K562 (cell line): ENCODE data around the gene SAMD3. TPM values are rescaled to one million over a fixed set of nuclear protein-coding genes. Genes with fewer than 3 reads are reported as not detected.

Experiments
- ATAC-seq: fragments of 200-7000 bp; cut with Tn5 transposase; 3 replicates; pipeline ENCODE4 v1.9.1; 2020; ENCODE audit warnings: moderate library complexity
- BruUV-seq: library from RNA; stranded (reverse); fragments of 400-500 nt; replicated peaks from 2 replicates; lab custom pipeline; 2021; lab: Mats Ljungman, UMichigan
- CTCF ChIA-PET: fragments of 300-600 bp; formaldehyde crosslinking; extraction: SDS; loops from one replicate; lab custom pipeline; 2021; ENCODE audit warnings: low intra/inter-chr PET ratio; lab: Yijun Ruan, JAX
- POLR2A ChIA-PET: fragments of 300-600, 350-650 bp; sonication (Branson Sonifier 250); formaldehyde crosslinking; extraction: SDS; loops from one replicate; lab custom pipeline; 2021; ENCODE audit warnings: antibody characterized with exemption, inconsistent platforms; lab: Yijun Ruan, JAX
- DNase-seq, 4 experiments: peaks; one replicate each; pipeline versions ENCODE4 v3.0.0 to v3.0.0-alpha.2; 2011 to 2018; ENCODE audit warnings: low spot score in 3 of 4, mixed read lengths in 3 of 4; ENCODE audit errors: extremely low read depth in 1 of 4
- FAIRE-seq: peaks from 2 replicates; lab custom pipeline; 2011; peaks lifted over from hg19 to GRCh38; lab: Jason Lieb, UNC
- H2AFZ ChIP-seq: 2 replicates; pipeline ENCODE4 v1.6.0; 2011; ENCODE audit warnings: low read depth, low read length, control low read depth, inconsistent platforms
- H3K27ac ChIP-seq: fragments of 200-600 bp; 3 replicates; pipeline ENCODE4 v1.8.0; 2011; ENCODE audit warnings: low read depth, mild to moderate bottlenecking, control low read depth, inconsistent platforms, low read length, moderate library complexity, mixed read lengths; ENCODE audit errors: extremely low read depth
- H3K27me3 ChIP-seq, 2 experiments: fragments of 300-600 bp in 1 of 2; 2 replicates in 1 of 2; 3 replicates in 1 of 2; pipeline versions ENCODE4 v1.6.0 to v1.8.0; 2011; ENCODE audit warnings: inconsistent platforms in 2 of 2, low read length in 2 of 2, mild to moderate bottlenecking in 1 of 2, mixed read lengths in 1 of 2, moderate library complexity in 1 of 2; ENCODE audit not compliant: control insufficient read depth in 2 of 2, insufficient read depth in 2 of 2
- H3K36me3 ChIP-seq: fragments of 300-600 bp; 3 replicates; pipeline ENCODE4 v1.8.0; 2011; ENCODE audit warnings: mild to moderate bottlenecking, low read length, inconsistent platforms; ENCODE audit not compliant: control insufficient read depth, insufficient read depth
- H3K4me1 ChIP-seq, 2 experiments: fragments of 200-600 bp in 1 of 2; replicated peaks in 1 of 2; 2 replicates in 1 of 2; 3 replicates in 1 of 2; pipeline versions ENCODE4 v1.5.1 to v1.8.0; 2011; ENCODE audit warnings: inconsistent platforms in 2 of 2, low read length in 2 of 2, mild to moderate bottlenecking in 1 of 2, mixed read lengths in 1 of 2, moderate library complexity in 1 of 2; ENCODE audit not compliant: control insufficient read depth in 2 of 2, insufficient read depth in 2 of 2
- H3K4me2 ChIP-seq: 2 replicates; pipeline ENCODE4 v1.6.1; 2011; ENCODE audit warnings: low read length, control low read depth, inconsistent platforms, mixed read lengths; ENCODE audit not compliant: insufficient read depth
- H3K4me3 ChIP-seq: fragments of 200-600 bp; sonication (generic), shearing (Covaris generic); 2 replicates; pipeline ENCODE4 v1.5.1; 2016; ENCODE audit warnings: control low read depth, inconsistent platforms
- H3K79me2 ChIP-seq: fragments of 200-600 bp; 3 replicates; pipeline ENCODE4 v1.8.0; 2011; ENCODE audit warnings: low read length, inconsistent platforms; ENCODE audit not compliant: control insufficient read depth, insufficient read depth
- H3K9ac ChIP-seq, 2 experiments: 2 replicates each; pipeline versions ENCODE4 v1.6.0 to v1.6.1; 2011; ENCODE audit warnings: low read depth in 2 of 2, low read length in 2 of 2, control low read depth in 1 of 2, inconsistent platforms in 1 of 2, mild to moderate bottlenecking in 1 of 2, mixed read lengths in 1 of 2; ENCODE audit not compliant: insufficient read depth in 1 of 2
- H3K9me1 ChIP-seq: one replicate; pipeline ENCODE4 v1.6.0; 2011; ENCODE audit warnings: inconsistent platforms, mild to moderate bottlenecking, low read length, moderate library complexity; ENCODE audit not compliant: control insufficient read depth, insufficient read depth
- H3K9me3 ChIP-seq: replicated peaks from 2 replicates; pipeline ENCODE4 v1.5.1; 2011; ENCODE audit warnings: low read depth, low read length, inconsistent platforms; ENCODE audit not compliant: control insufficient read depth, insufficient read depth
- H4K20me1 ChIP-seq: replicated peaks from 2 replicates; pipeline ENCODE4 v1.6.1; 2011; ENCODE audit warnings: low read length, inconsistent platforms, mixed read lengths; ENCODE audit not compliant: control insufficient read depth, insufficient read depth
- ATF4 ChIP-seq: fragments of 450-650 bp; formaldehyde crosslinking; IDR thresholded peaks from 2 replicates; pipeline ENCODE4 v1.4.0; 2022; ENCODE audit warnings: mild to moderate bottlenecking, moderate library complexity
- CREBBP ChIP-seq: IDR thresholded peaks from one replicate; pipeline ENCODE4 v1.6.1; 2012; ENCODE audit warnings: low read depth, mild to moderate bottlenecking, control low read depth, inconsistent platforms, low read length
- CTBP1 ChIP-seq: fragments of 450-650 bp; IDR thresholded peaks from 2 replicates; pipeline ENCODE4 v1.6.1; 2016; ENCODE audit warnings: borderline replicate concordance
- GABPB2 ChIP-seq: fragments of 250-450 bp; sonication (Bioruptor Pico); conservative IDR thresholded peaks from 2 replicates; pipeline ENCODE4 v1.5.1; 2021; ENCODE audit warnings: mild to moderate bottlenecking
- ILK ChIP-seq: fragments of 450-650 bp; IDR thresholded peaks from 2 replicates; pipeline ENCODE4 v1.6.1; 2016; ENCODE audit warnings: missing genetic modification characterization, low read depth, mild to moderate bottlenecking, missing compliant biosample characterization, moderate library complexity, borderline replicate concordance
- JUND ChIP-seq, 2 experiments: IDR thresholded peaks; 2 replicates in 1 of 2; 3 replicates in 1 of 2; pipeline ENCODE4 v1.6.1; 2011; ENCODE audit warnings: borderline replicate concordance in 2 of 2, low read depth in 2 of 2, low read length in 2 of 2, improper control_type of control experiment in 1 of 2, missing biosample characterization in 1 of 2, missing genetic modification characterization in 1 of 2, missing genetic modification reagents in 1 of 2
- MECOM ChIP-seq: fragments of 250-450 bp; sonication (Bioruptor Pico); IDR thresholded peaks from 2 replicates; pipeline ENCODE4 v1.8.0; 2022; ENCODE audit warnings: inconsistent platforms
- NR2F6 ChIP-seq: fragments of 450-650 bp; formaldehyde crosslinking; IDR thresholded peaks from 2 replicates; pipeline ENCODE4 v1.4.0; 2020; ENCODE audit warnings: mild to moderate bottlenecking
- SMAD1 ChIP-seq: fragments of 150-350 bp; IDR thresholded peaks from 2 replicates; pipeline ENCODE4 v1.6.1; 2014; ENCODE audit warnings: low read length, low read depth; ENCODE audit not compliant: partially characterized antibody
- TFE3 ChIP-seq: fragments of 450-650 bp; formaldehyde crosslinking; IDR thresholded peaks from 2 replicates; pipeline ENCODE4 v1.4.0; 2020; ENCODE audit warnings: mild to moderate bottlenecking, mixed read lengths
- XRCC3 ChIP-seq: fragments of 450-650 bp; IDR thresholded peaks from 2 replicates; pipeline ENCODE4 v1.6.1; 2017; ENCODE audit warnings: mild to moderate bottlenecking, moderate library complexity
- ZNF143 ChIP-seq: sonication (generic); formaldehyde crosslinking; IDR thresholded peaks from 2 replicates; pipeline ENCODE4 v1.9.0; 2022; ENCODE audit warnings: mild to moderate bottlenecking, missing genetic modification reagents
- ZNF239 ChIP-seq: fragments of 250-450 bp; sonication (Bioruptor Pico); IDR thresholded peaks from 2 replicates; pipeline ENCODE4 v1.4.0; 2020; ENCODE audit warnings: mild to moderate bottlenecking
- ZNF785 ChIP-seq: fragments of 250-450 bp; sonication (Bioruptor Pico); IDR thresholded peaks from 2 replicates; pipeline ENCODE4 v1.4.0; 2020; ENCODE audit warnings: mild to moderate bottlenecking
- WGBS: fragments of 100-300 bp; shearing (Covaris generic); methylation state at CpG from one replicate; pipeline ENCODE4 v1.1.6; 2016; ENCODE audit warnings: low coverage, mixed read lengths; ENCODE audit not compliant: insufficient coverage; ENCODE audit errors: missing lambda C conversion rate; 5-methylcytosine and 5-hydroxymethylcytosine counted together
- in situ Hi-C: fragments of 300-500 bp; cut with MboI; formaldehyde crosslinking; loops from 4 replicates; pipeline ENCODE4 v1.15.0; 2018; ENCODE audit warnings: inconsistent platforms, mixed read lengths
- intact Hi-C: fragments of 100-400 bp; cut with micrococcal nuclease; formaldehyde crosslinking; loops from 2 replicates; pipeline ENCODE4 v1.14.2; 2022
- polyA plus RNA-seq, 8 experiments: library from polyadenylated mRNA; depleted of rRNA in 4 of 8; stranded (reverse) in 5 of 8; unstranded in 3 of 8; fragments of >200 nt; fragmentation: Nextera tagmentation in 2 of 8; fragmentation: Illumina TruSeq in 1 of 8; extraction: Ambion mirVana in 2 of 8; extraction: Trizol in 1 of 8; gene quantifications; 2 replicates each; pipeline versions ENCODE4 v1.2.1 to v1.2.3, GENCODE V29; 2011 to 2014; ENCODE audit warnings: inconsistent platforms in 1 of 8, missing spikeins in 1 of 8
- total RNA-seq, 7 experiments: library from RNA; depleted of rRNA in 6 of 7; stranded (reverse); fragments of >200 nt in 6 of 7; fragmentation: Illumina TruSeq in 2 of 7; extraction: Trizol in 2 of 7; gene quantifications; 2 replicates each; pipeline versions ENCODE4 v1.2.1 to v1.2.3, GENCODE V29; 2011 to 2021; ENCODE audit warnings: low replicate concordance in 1 of 7

Gene SAMD3
- total and polyA plus RNA-seq, 9 of the 15 experiments (the other 6 are each of a cell fraction or from before 2014, with no cell fraction given), result 0.03 to 0.21 (median 0.18) TPM; not detected in 5

GRCh38 chr6:130211691-130212090, 11.1 kb downstream of the SAMD3 start (continued):
- TF ChIP-seq TFE3 (CRISPR knock-in tag) (no peak), NR2F6 (CRISPR knock-in tag) (no peak), CREBBP (no peak), XRCC3 (no peak), MECOM (CRISPR knock-in tag) (no peak), ZNF143 (CRISPR knock-in tag) (no peak)

GRCh38 chr6:130207979-130208649, 14.6 kb downstream of the SAMD3 start:
- Histone ChIP-seq H3K27ac (no peak overlapping the region), H3K4me3 (no peak overlapping the region), H2AFZ (no peak overlapping the region), H3K36me3 (no peaks in the 10 kb centered on the region), H3K9me3 (no peaks in the 10 kb centered on the region), H3K4me2 (no peak overlapping the region), H3K4me1 (peaks cover 7 to 30% of the 10 kb centered on the region in 2 experiments; a peak in 4 of 5 replicates), H3K9ac (no peak overlapping the region), H3K9me1 (no peaks in the 10 kb centered on the region), H3K27me3 (no peaks in the 10 kb centered on the region), H4K20me1 (no peaks in the 10 kb centered on the region), H3K79me2 (no peaks in the 10 kb centered on the region)
- DNase-seq (no peak), FAIRE-seq (no peak), ATAC-seq (no peak)
- no TSS peak for BruUV-seq
- in situ Hi-C loops, result no loop called here
- intact Hi-C loops, result no loop called here
- TF ChIP-seq JUND (IDR thresholded peaks at IDR 0.05; ENCODE audit: borderline replicate concordance, low read depth, low read length) (no peak), JUND (tag; IDR thresholded peaks at IDR 0.05; ENCODE audit: borderline replicate concordance, low read depth, low read length) (no peak), ZNF239 (CRISPR knock-in tag) (no peak), ATF4 (CRISPR knock-in tag) (no peak), SMAD1 (no peak), ZNF785 (CRISPR knock-in tag) (no peak), GABPB2 (CRISPR knock-in tag) (no peak), CTBP1 (no peak), ILK (tag) (no peak)
- ChIA-PET CTCF (no interaction called here), POLR2A (interaction anchor here (0.7 to 0.8 kb wide), 2 partner anchors 34 to 202 kb away, joined by 3 read pairs; no protein-coding TSS in a partner anchor)
- WGBS, result 42% methylated on average over 10 of the region's 10 CpGs
